Fibroblast of upper back skin (primary cell): ENCODE data around the gene ARL17A.
"Not testable (repeated sequence)": the region's sequence is repeated elsewhere in the genome, so short reads cannot be mapped to it uniquely, and the experiment has no call there.

Source experiments
- DNase-seq: peaks from one replicate; pipeline ENCODE4 v3.0.0-alpha.2; 2013

The ARL17A gene

GRCh38 chr17:46534716-46535115 is 44.8 kb downstream of the ARL17A start:
- not testable (repeated sequence) for DNase-seq

- DNase-seq: not testable (repeated sequence)
Measured at GRCh38 chr17:46512168-46512567, 67.3 kb downstream of the ARL17A start, which contains the start of gene LRRC37A2. LRRC37A2 (plus strand) TSS chr17:46512468; CDS start chr17:46512713, 245 bp downstream.

GRCh38 chr17:46505896-46506295 is 73.6 kb downstream of the ARL17A start:
- not testable (repeated sequence) for DNase-seq

- not testable (repeated sequence) for DNase-seq
Measured at GRCh38 chr17:46499437-46500139, 79.9 kb downstream of the ARL17A start.

- DNase-seq: not testable (repeated sequence)
Measured at GRCh38 chr17:46492021-46492420, 87.5 kb downstream of the ARL17A start.

GRCh38 chr17:46481310-46481709 is 98.2 kb downstream of the ARL17A start:
- not testable (repeated sequence) for DNase-seq

GRCh38 chr17:46478823-46479222 is 100.7 kb downstream of the ARL17A start:
- DNase-seq: not testable (repeated sequence)

GRCh38 chr17:46475583-46475982 is 103.9 kb downstream of the ARL17A start:
- DNase-seq: not testable (repeated sequence)

GRCh38 chr17:46474489-46474888 is 105.0 kb downstream of the ARL17A start:
- DNase-seq: not testable (repeated sequence)

- DNase-seq: not testable (repeated sequence)
Measured at GRCh38 chr17:46467618-46468017, 111.9 kb downstream of the ARL17A start.
